ENCODE results near the gene NEK6.
A peak's percentile ranks its signal among the peaks of the same experiment; 100 is the strongest.

- TF ChIP-seq CTCF (IDR thresholded peaks at IDR 0.05; ENCODE audit: low read depth, low read length, poor library complexity, severe bottlenecking) (peak; percentile 25), EZH2phosphoT487 (IDR thresholded peaks at IDR 0.05; ENCODE audit: borderline replicate concordance, low read length) (no peak)
These were observed 53.5 kb downstream of the NEK6 start for GRCh38 chr9:124311283-124311682.
